ENCODE data around the gene PCDHA1.

Gene PCDHA1

DNA sequence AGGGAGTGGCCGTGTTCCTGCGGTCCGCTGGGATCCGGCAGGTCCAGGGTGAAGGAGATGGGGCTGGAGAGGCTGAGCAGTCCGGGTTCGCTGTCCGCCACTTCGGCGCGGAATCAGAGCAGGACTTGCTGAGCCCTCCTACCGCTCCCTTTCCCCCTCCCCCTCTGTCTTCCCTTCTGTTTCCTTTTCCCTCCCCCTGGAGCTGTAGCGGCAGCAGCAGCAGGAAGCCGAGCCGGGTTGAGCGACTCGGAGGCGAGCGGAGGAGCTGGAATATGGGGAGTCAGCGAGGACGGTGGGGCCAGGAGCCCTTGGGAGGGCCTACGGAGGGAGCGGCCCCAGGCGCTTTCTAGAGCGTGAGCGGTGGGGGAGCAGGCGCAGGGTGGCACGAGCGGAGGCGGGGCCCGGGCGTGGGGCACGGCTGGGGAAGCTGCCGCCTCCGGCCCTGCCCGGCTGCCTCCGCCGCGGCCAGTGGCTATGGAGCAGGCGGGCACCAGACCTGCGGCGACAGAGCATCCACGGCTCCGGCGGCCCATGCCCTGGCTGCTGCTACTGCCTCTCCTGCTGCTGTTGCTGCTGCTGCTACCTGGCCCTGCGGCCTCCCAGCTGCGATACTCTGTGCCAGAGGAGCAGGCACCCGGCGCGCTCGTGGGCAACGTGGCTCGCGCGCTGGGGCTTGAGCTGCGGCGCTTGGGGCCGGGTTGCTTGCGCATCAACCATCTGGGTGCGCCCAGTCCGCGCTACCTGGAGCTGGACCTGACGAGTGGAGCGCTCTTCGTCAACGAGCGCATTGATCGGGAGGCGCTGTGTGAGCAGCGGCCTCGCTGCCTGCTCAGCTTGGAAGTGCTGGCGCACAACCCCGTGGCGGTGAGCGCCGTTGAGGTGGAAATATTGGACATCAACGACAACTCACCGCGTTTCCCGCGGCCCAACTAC is 180.6 kb downstream of the PCDHA1 start, which contains the start of gene PCDHAC2:
Gene PCDHAC2, plus strand, starts transcription at position 184 of the 933 bp plus-strand sequence. Its CDS starts 291 bp downstream, at position 475.
- Mint-ChIP-seq H3K27me3 (peaks cover 12% of the 10 kb centered on the region), H3K36me3 (no peaks in the 10 kb centered on the region), H3K4me3 (no peak within 1 kb of the TSS), H3K4me1 (no peaks in the 10 kb centered on the region), H3K9me3 (no peaks in the 10 kb centered on the region), H3K27ac (no peak within 1 kb of the TSS)
- no peak for DNase-seq (ENCODE audit: low spot score in 2 of 2)
- ATAC-seq (ENCODE audit: low read depth), result no peak

- ATAC-seq (ENCODE audit: low read depth) (no peak), DNase-seq (ENCODE audit: low spot score in 2 of 2) (no peak)
- Mint-ChIP-seq H3K4me1 (no peaks in the 10 kb centered on the region), H3K27ac (no peak overlapping the region), H3K27me3 (peaks cover 10% of the 10 kb centered on the region), H3K4me3 (no peak overlapping the region), H3K9me3 (no peaks in the 10 kb centered on the region), H3K36me3 (no peaks in the 10 kb centered on the region)
These were observed 181.4 kb downstream of the PCDHA1 start for GRCh38 chr5:140967226-140967893.

DNA sequence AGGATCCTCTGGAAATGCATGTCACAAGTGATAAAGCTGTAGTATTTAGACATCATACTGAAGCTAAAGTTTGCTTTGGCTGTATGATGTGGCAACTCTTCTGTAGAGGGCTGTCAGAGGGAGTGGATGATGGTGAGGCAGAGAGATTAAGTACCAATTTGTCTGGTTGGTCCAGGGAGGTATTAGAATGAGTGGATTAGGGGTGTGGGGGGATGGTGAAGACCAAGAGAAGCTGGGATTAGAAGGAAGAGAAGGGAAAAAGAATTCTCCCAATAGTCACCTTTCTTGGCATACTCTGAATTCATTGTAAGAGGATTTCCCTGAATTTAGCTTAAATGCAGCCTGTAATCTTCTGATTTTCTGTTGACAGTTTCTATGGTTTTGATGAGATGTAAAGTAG is 183.9 kb downstream of the PCDHA1 start:
- Mint-ChIP-seq H3K27me3 (peaks cover 9% of the 10 kb centered on the region), H3K36me3 (no peaks in the 10 kb centered on the region)

GRCh38 chr5:140973550-140973949 is 187.6 kb downstream of the PCDHA1 start:
- Mint-ChIP-seq H3K9me3 (no peaks in the 10 kb centered on the region), H3K27me3 (peaks cover 3% of the 10 kb centered on the region), H3K27ac (no peak overlapping the region), H3K36me3 (no peaks in the 10 kb centered on the region), H3K4me1 (no peaks in the 10 kb centered on the region), H3K4me3 (no peak overlapping the region)
- ATAC-seq (ENCODE audit: low read depth) (no peak), DNase-seq (ENCODE audit: low spot score in 2 of 2) (no peak)

More for the DNA sequence above, 183.9 kb downstream of the PCDHA1 start:
- Mint-ChIP-seq H3K27ac (no peak overlapping the region), H3K4me1 (no peaks in the 10 kb centered on the region), H3K9me3 (no peaks in the 10 kb centered on the region), H3K4me3 (no peak overlapping the region)
- ATAC-seq (ENCODE audit: low read depth) (no peak), DNase-seq (ENCODE audit: low spot score in 2 of 2) (no peak)

- H3K9me3 Mint-ChIP-seq, result peaks cover 1% of the 10 kb centered on the region
These were observed 191.1 kb downstream of the PCDHA1 start for GRCh38 chr5:140977003-140977402.

DNA sequence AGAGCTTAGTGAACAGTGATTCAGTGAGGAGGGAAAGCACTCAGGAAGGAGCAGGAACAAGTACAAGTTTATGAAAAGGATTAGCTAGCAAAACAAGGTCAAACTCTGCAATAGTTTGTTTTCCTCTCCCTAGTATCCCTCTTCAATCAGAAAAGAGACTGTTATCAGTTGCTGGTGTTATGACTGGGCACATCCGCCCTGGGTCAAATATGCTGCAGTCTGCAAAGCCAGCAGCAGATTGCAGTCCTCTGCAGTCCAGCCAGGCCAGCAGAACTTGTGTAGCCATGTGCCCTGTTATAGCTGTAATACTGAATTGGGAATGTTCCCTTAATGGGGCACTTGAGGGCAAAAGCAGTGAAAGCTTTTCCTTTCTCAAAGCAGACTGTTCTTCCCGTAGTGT is 192.3 kb downstream of the PCDHA1 start:
- Mint-ChIP-seq H3K4me3 (no peak overlapping the region), H3K36me3 (no peaks in the 10 kb centered on the region), H3K27ac (no peak overlapping the region), H3K4me1 (no peaks in the 10 kb centered on the region), H3K27me3 (peaks cover 5% of the 10 kb centered on the region), H3K9me3 (peaks cover 1% of the 10 kb centered on the region)
- no peak for DNase-seq (ENCODE audit: low spot score in 2 of 2)
- ATAC-seq (ENCODE audit: low read depth), result no peak

More at GRCh38 chr5:140977003-140977402, 191.1 kb downstream of the PCDHA1 start:
- H3K4me1 Mint-ChIP-seq, result no peaks in the 10 kb centered on the region
- no peaks in the 10 kb centered on the region for H3K36me3 Mint-ChIP-seq
- ATAC-seq (ENCODE audit: low read depth), result no peak
- no peak overlapping the region for H3K27ac Mint-ChIP-seq
- DNase-seq (ENCODE audit: low spot score in 2 of 2), result no peak
- no peak overlapping the region for H3K4me3 Mint-ChIP-seq
- H3K27me3 Mint-ChIP-seq, result peaks cover 3% of the 10 kb centered on the region

- Mint-ChIP-seq H3K9me3 (peaks cover 1% of the 10 kb centered on the region), H3K27me3 (peaks cover 7% of the 10 kb centered on the region), H3K36me3 (no peaks in the 10 kb centered on the region), H3K4me1 (no peaks in the 10 kb centered on the region), H3K27ac (no peak overlapping the region), H3K4me3 (no peak overlapping the region)
- DNase-seq (ENCODE audit: low spot score in 2 of 2) (no peak), ATAC-seq (ENCODE audit: low read depth) (no peak)
These were observed 193.0 kb downstream of the PCDHA1 start for GRCh38 chr5:140978983-140979382.

GRCh38 chr5:140982083-140982716 is 196.3 kb downstream of the PCDHA1 start:
- H3K9me3 Mint-ChIP-seq, result peaks cover 1% of the 10 kb centered on the region
- H3K36me3 Mint-ChIP-seq, result no peaks in the 10 kb centered on the region
- DNase-seq (ENCODE audit: low spot score in 2 of 2) (no peak), ATAC-seq (ENCODE audit: low read depth) (no peak)
- H3K4me3 Mint-ChIP-seq, result no peak overlapping the region
- no peak overlapping the region for H3K27ac Mint-ChIP-seq
- H3K27me3 Mint-ChIP-seq, result peaks cover 6% of the 10 kb centered on the region
- H3K4me1 Mint-ChIP-seq, result no peaks in the 10 kb centered on the region

GRCh38 chr5:140986117-140986521 is 200.2 kb downstream of the PCDHA1 start:
- H3K36me3 Mint-ChIP-seq, result no peaks in the 10 kb centered on the region
- H3K9me3 Mint-ChIP-seq, result peaks cover 1% of the 10 kb centered on the region
- ATAC-seq (ENCODE audit: low read depth) (no peak), DNase-seq (ENCODE audit: low spot score in 2 of 2) (no peak)
- H3K27ac Mint-ChIP-seq, result no peak overlapping the region
- no peaks in the 10 kb centered on the region for H3K4me1 Mint-ChIP-seq
- H3K4me3 Mint-ChIP-seq, result no peak overlapping the region
- peaks cover 6% of the 10 kb centered on the region for H3K27me3 Mint-ChIP-seq

DNA sequence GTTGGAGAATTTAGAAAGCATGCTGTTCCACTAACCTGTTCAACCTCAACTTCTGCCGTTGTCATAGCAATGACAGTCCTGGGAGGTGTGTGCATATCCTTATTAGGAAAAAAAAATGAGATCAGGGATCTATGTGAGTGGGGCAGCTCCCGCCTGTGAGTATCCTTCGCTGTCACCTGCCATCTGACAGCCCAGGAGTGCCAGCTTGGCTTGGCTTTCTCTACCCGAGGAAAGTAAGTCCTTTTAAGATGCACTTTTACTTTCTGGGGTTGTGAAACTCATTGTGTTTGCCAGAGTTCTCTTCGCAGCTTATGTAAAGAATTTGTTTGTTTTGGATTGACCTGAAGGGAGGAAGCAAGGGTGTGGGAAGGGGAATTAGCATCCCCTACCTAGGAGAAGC is 202.2 kb downstream of the PCDHA1 start:
- ATAC-seq (ENCODE audit: low read depth), result no peak
- H3K4me3 Mint-ChIP-seq, result no peak overlapping the region
- H3K27me3 Mint-ChIP-seq, result peaks cover 6% of the 10 kb centered on the region
- no peak overlapping the region for H3K27ac Mint-ChIP-seq
- H3K36me3 Mint-ChIP-seq, result no peaks in the 10 kb centered on the region
- H3K9me3 Mint-ChIP-seq, result no peaks in the 10 kb centered on the region
- DNase-seq (ENCODE audit: low spot score in 2 of 2), result no peak
- no peaks in the 10 kb centered on the region for H3K4me1 Mint-ChIP-seq

- no peak overlapping the region for H3K27ac Mint-ChIP-seq
- H3K9me3 Mint-ChIP-seq, result no peaks in the 10 kb centered on the region
- DNase-seq (ENCODE audit: low spot score in 2 of 2), result no peak
- H3K27me3 Mint-ChIP-seq, result peaks cover 6% of the 10 kb centered on the region
- H3K36me3 Mint-ChIP-seq, result no peaks in the 10 kb centered on the region
- H3K4me3 Mint-ChIP-seq, result no peak overlapping the region
- no peak for ATAC-seq (ENCODE audit: low read depth)
- H3K4me1 Mint-ChIP-seq, result no peaks in the 10 kb centered on the region
These were observed 202.7 kb downstream of the PCDHA1 start for GRCh38 chr5:140988608-140989007.

DNA sequence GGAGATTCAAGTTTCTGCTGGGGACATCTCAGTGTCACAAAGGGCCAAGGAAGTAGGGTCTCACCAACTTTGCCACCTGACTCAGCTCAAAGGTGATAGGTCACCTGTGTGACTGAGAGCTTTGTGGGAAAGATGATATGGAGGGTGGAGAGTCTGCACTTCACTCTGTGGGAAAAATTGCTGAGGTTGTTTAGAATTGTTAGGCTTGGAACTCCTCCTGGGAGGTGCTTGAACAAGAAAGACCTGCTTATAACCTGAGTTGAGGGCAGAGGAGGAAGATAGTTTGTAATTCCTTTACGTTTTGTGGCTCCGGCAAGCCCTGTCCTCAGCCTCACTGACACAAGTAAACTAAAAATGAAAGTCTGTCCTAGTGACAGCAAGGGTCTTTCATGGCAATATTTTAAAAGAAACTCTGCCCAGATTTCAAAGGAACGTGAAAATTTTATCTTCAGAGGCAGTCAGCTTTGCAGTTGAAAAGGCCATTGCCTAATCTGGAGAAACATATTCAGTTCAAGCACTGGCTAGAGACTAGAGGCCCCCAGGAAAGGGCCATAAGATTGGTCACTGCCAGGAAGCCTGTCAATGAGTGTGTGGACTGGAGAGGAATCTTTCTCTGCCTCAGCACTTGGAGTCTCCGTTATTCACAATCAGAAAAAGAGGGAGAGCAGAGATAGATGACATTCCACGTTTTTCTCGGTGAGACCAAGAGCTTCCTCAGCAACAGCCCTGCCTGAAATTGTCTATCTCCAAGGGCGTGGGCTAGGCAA is 203.5 kb downstream of the PCDHA1 start:
- H3K27me3 Mint-ChIP-seq, result peaks cover 5% of the 10 kb centered on the region
- no peaks in the 10 kb centered on the region for H3K9me3 Mint-ChIP-seq
- no peaks in the 10 kb centered on the region for H3K36me3 Mint-ChIP-seq
- ATAC-seq (ENCODE audit: low read depth) (no peak), DNase-seq (ENCODE audit: low spot score in 2 of 2) (no peak)
- H3K4me1 Mint-ChIP-seq, result no peaks in the 10 kb centered on the region
- H3K4me3 Mint-ChIP-seq, result no peak overlapping the region
- no peak overlapping the region for H3K27ac Mint-ChIP-seq

- no peak overlapping the region for H3K27ac Mint-ChIP-seq
- ATAC-seq (ENCODE audit: low read depth) (no peak), DNase-seq (ENCODE audit: low spot score in 2 of 2) (no peak)
- H3K9me3 Mint-ChIP-seq, result no peaks in the 10 kb centered on the region
- H3K27me3 Mint-ChIP-seq, result peaks cover 2% of the 10 kb centered on the region
- no peaks in the 10 kb centered on the region for H3K4me1 Mint-ChIP-seq
- H3K4me3 Mint-ChIP-seq, result no peak overlapping the region
- no peaks in the 10 kb centered on the region for H3K36me3 Mint-ChIP-seq
These were observed 206.9 kb downstream of the PCDHA1 start for GRCh38 chr5:140992828-140993227.
